Lung (tissue), 12 donors: Measurements from ENCODE around the gene DUOXA1. TPM values are rescaled to one million over a fixed set of nuclear protein-coding genes. Genes with fewer than 3 reads are reported as not detected.
"Not testable (repeated sequence)": the region's sequence is repeated elsewhere in the genome, so short reads cannot be mapped to it uniquely, and the experiment has no call there.

Source experiments
- ATAC-seq: fragments of 200-7000 bp; cut with Tn5 transposase; one replicate; pipeline ENCODE4 v1.9.1; 2020; ENCODE audit warnings: moderate number of reproducible peaks; ENCODE audit not compliant: insufficient read depth, low FRiP score
- DNase-seq, 3 donors: peaks; one replicate each; pipeline ENCODE4 v3.0.0-alpha.2; 2013 to 2017
- H3K27ac ChIP-seq, 2 donors: one replicate each; pipeline ENCODE4 v1.5.1; 2013; ENCODE audit warnings: mild to moderate bottlenecking in 2 of 2, moderate library complexity in 2 of 2, control low read depth in 1 of 2, inconsistent platforms in 1 of 2, low read depth in 1 of 2, low read length in 1 of 2
- H3K27me3 ChIP-seq, 3 donors: one replicate each; pipeline ENCODE4 v1.5.1; 2013; ENCODE audit warnings: low read length in 2 of 3; ENCODE audit not compliant: control insufficient read depth in 3 of 3, insufficient read depth in 3 of 3
- H3K36me3 ChIP-seq, 4 donors: one replicate each; pipeline ENCODE4 v1.5.1; 2013; ENCODE audit warnings: low read length in 4 of 4, mild to moderate bottlenecking in 1 of 4, moderate library complexity in 1 of 4; ENCODE audit not compliant: control insufficient read depth in 4 of 4, insufficient read depth in 4 of 4
- H3K4me1 ChIP-seq, 5 donors: one replicate each; pipeline ENCODE4 v1.5.1; 2013; ENCODE audit warnings: low read length in 5 of 5, mild to moderate bottlenecking in 2 of 5, moderate library complexity in 1 of 5; ENCODE audit not compliant: control insufficient read depth in 5 of 5, insufficient read depth in 5 of 5
- H3K4me3 ChIP-seq: one replicate; pipeline ENCODE4 v1.5.1; 2013; ENCODE audit warnings: mild to moderate bottlenecking, control low read depth, moderate library complexity
- H3K9ac ChIP-seq, 2 donors: one replicate each; pipeline ENCODE4 v1.5.1; 2013; ENCODE audit warnings: low read length in 2 of 2, control low read depth in 1 of 2; ENCODE audit not compliant: insufficient read depth in 1 of 2
- H3K9me3 ChIP-seq, 4 donors: one replicate each; pipeline ENCODE4 v1.5.1; 2013; ENCODE audit warnings: low read length in 3 of 4, mild to moderate bottlenecking in 1 of 4, moderate library complexity in 1 of 4; ENCODE audit not compliant: control insufficient read depth in 4 of 4, insufficient read depth in 3 of 4
- WGBS, 2 donors: extraction: QIAGEN DNeasy Blood & Tissue Kit; methylation state at CpG; one replicate each; pipeline ENCODE4 v1.1.7; 2013; 5-methylcytosine and 5-hydroxymethylcytosine counted together
- polyA plus RNA-seq, 2 donors: library from polyadenylated mRNA; stranded (reverse); fragments of 200-250 nt; gene quantifications; one replicate each; pipeline ENCODE4 v1.2.1, GENCODE V29; 2013
- total RNA-seq, 2 donors: library from RNA; depleted of rRNA in 1 of 2; stranded (reverse); fragments of >200 nt in 1 of 2; gene quantifications; one replicate each; pipeline ENCODE4 v1.2.1, GENCODE V29; 2014 to 2021
- TF ChIP-seq, protein P1 (sequence below): IDR thresholded peaks from 2 replicates; pipeline ENCODE4 v1.5.1; 2012; ENCODE audit warnings: mild to moderate bottlenecking; ENCODE audit errors: control extremely low read depth, extremely low read depth
- donor health status: control.
- donor health status: control.
- donor health status: Bipolar disorder and iron deficiency.
- donor health status: healthy.
- donor health status: DM: yes; HTN: yes; CAD: no.

Gene DUOXA1
- total and polyA plus RNA-seq, 4 donors = 42.6 to 203 (median 108) TPM

DNA sequence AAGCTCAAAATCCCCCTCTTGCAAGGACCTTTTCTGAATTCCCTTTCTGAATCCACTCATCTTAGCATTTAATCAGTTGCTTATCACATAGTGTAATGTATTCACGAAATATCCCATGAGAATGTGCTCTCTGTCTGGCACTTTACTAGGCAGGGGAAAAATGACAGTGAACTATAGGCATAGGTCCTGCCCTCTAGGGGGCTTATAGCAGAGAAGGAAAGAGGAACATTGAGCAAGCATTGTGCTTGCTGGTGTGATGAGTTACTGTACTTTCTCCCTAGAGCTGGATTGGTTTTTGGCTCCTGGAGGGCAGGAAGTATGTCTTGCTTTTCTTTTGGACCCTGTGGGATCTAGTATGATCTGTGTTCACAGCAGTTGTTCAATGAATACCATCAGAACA is 42.2 kb downstream of the DUOXA1 start:
- Histone ChIP-seq H3K36me3 (no peaks in the 10 kb centered on the region), H3K4me1 (no peaks in the 10 kb centered on the region), H3K4me3 (no peak overlapping the region), H3K27ac (no peak overlapping the region), H3K9me3 (peaks cover 0 to 3% (median 0%) of the 10 kb centered on the region in 4 donors), H3K9ac (no peak overlapping the region), H3K27me3 (peaks cover 0 to 9% (median 6%) of the 10 kb centered on the region in 3 donors)
- ATAC-seq (no peak), DNase-seq (no peak)
- WGBS, 2 donors = 78 to 83% methylated on average over 1 of the region's 1 CpG
- TF ChIP-seq, protein P1, sequence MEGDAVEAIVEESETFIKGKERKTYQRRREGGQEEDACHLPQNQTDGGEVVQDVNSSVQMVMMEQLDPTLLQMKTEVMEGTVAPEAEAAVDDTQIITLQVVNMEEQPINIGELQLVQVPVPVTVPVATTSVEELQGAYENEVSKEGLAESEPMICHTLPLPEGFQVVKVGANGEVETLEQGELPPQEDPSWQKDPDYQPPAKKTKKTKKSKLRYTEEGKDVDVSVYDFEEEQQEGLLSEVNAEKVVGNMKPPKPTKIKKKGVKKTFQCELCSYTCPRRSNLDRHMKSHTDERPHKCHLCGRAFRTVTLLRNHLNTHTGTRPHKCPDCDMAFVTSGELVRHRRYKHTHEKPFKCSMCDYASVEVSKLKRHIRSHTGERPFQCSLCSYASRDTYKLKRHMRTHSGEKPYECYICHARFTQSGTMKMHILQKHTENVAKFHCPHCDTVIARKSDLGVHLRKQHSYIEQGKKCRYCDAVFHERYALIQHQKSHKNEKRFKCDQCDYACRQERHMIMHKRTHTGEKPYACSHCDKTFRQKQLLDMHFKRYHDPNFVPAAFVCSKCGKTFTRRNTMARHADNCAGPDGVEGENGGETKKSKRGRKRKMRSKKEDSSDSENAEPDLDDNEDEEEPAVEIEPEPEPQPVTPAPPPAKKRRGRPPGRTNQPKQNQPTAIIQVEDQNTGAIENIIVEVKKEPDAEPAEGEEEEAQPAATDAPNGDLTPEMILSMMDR = no peak

DNA sequence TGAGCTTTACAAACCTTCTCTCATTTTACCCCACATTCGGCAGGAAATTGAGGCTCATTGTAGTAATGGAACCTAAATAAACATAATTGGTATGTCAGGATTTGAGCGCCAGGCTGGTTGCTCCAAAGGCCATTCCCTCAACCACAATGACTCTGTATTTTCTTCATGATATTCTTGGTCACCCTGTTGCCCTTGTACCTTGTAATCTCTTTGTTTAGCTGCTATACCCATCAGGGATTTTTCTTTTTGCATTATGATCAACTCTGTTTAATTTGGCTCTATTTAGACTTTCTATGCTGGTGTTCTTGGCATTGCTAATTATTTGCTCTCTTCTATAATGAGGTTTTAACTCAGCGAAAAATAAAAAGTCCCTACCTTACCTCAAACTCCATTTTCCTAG is 45.5 kb downstream of the DUOXA1 start:
- Histone ChIP-seq H3K36me3 (no peaks in the 10 kb centered on the region), H3K27me3 (peaks cover 0 to 6% (median 3%) of the 10 kb centered on the region in 3 donors), H3K4me3 (no peak overlapping the region), H3K9ac (no peak overlapping the region), H3K9me3 (no peaks in the 10 kb centered on the region), H3K27ac (no peak overlapping the region), H3K4me1 (no peaks in the 10 kb centered on the region)
- 63 to 69% methylated on average over 3 of the region's 3 CpGs for WGBS, 2 donors
- TF ChIP-seq, protein P1 = no peak
- ATAC-seq (no peak), DNase-seq (no peak)

- TF ChIP-seq, protein P1 = no peak
These were observed 46.5 kb downstream of the DUOXA1 start for GRCh38 chr15:45083223-45083622.

GRCh38 chr15:45082412-45082811 is 47.3 kb downstream of the DUOXA1 start:
- 74 to 81% methylated on average over 9 to 10 of the region's 10 CpGs for WGBS, 2 donors
- not testable (repeated sequence) for H3K9ac ChIP-seq, H3K27me3 ChIP-seq

More at GRCh38 chr15:45083223-45083622, 46.5 kb downstream of the DUOXA1 start:
- Histone ChIP-seq H3K27ac (no peak overlapping the region), H3K9ac (no peak overlapping the region), H3K4me1 (no peaks in the 10 kb centered on the region), H3K27me3 (peaks cover 0 to 4% (median 3%) of the 10 kb centered on the region in 3 donors), H3K36me3 (no peaks in the 10 kb centered on the region), H3K9me3 (no peaks in the 10 kb centered on the region), H3K4me3 (no peak overlapping the region)
- ATAC-seq (no peak), DNase-seq (no peak)

GRCh38 chr15:45080593-45080992 is 49.1 kb downstream of the DUOXA1 start:
- peak; percentile 27 for ATAC-seq
- H3K4me1 ChIP-seq, H3K9ac ChIP-seq, H3K27ac ChIP-seq, H3K9me3 ChIP-seq, DNase-seq, H3K27me3 ChIP-seq, H3K4me3 ChIP-seq, H3K36me3 ChIP-seq: not testable (repeated sequence)
- 82 to 89% methylated on average over 2 of the region's 3 CpGs for WGBS, 2 donors

More at GRCh38 chr15:45082412-45082811, 47.3 kb downstream of the DUOXA1 start:
- not testable (repeated sequence) for DNase-seq, ATAC-seq, H3K9me3 ChIP-seq, H3K36me3 ChIP-seq, H3K4me3 ChIP-seq, H3K27ac ChIP-seq, H3K4me1 ChIP-seq

- not testable (repeated sequence) for H3K9me3 ChIP-seq, H3K27me3 ChIP-seq, ATAC-seq, H3K9ac ChIP-seq, DNase-seq, H3K27ac ChIP-seq, H3K36me3 ChIP-seq, H3K4me1 ChIP-seq, H3K4me3 ChIP-seq
- 87 to 91% methylated on average over 5 of the region's 5 CpGs for WGBS, 2 donors
These were observed 49.9 kb downstream of the DUOXA1 start for GRCh38 chr15:45079628-45080246.
